Fibroblast of lung (primary cell): Measurements from ENCODE around the gene PCDHA11. TPM values are rescaled to one million over a fixed set of nuclear protein-coding genes. Genes with fewer than 3 reads are reported as not detected.
"Not testable (repeated sequence)": the region's sequence is repeated elsewhere in the genome, so short reads cannot be mapped to it uniquely, and the experiment has no call there.

Experiments used
- DNase-seq, 2 donors: peaks; one replicate each; pipeline versions ENCODE4 v3.0.0 to v3.0.0-alpha.2; 2010; ENCODE audit warnings: low read depth in 2 of 2
- H2AFZ ChIP-seq: 2 replicates; pipeline ENCODE4 v1.5.1; 2012; ENCODE audit warnings: low read length, control low read depth, inconsistent platforms
- H3K27ac ChIP-seq: 2 replicates; pipeline ENCODE4 v1.5.1; 2011; ENCODE audit warnings: low read length, control low read depth; ENCODE audit not compliant: insufficient read depth
- H3K27me3 ChIP-seq: 2 replicates; pipeline ENCODE4 v1.5.1; 2011; ENCODE audit warnings: mild to moderate bottlenecking, low read length; ENCODE audit not compliant: control insufficient read depth, insufficient read depth
- H3K36me3 ChIP-seq: 2 replicates; pipeline ENCODE4 v1.5.1; 2011; ENCODE audit warnings: low read length; ENCODE audit not compliant: control insufficient read depth, insufficient read depth
- H3K4me1 ChIP-seq: 2 replicates; pipeline ENCODE4 v1.5.1; 2011; ENCODE audit warnings: low read length; ENCODE audit not compliant: control insufficient read depth, insufficient read depth; ENCODE audit errors: extremely low read depth
- H3K4me2 ChIP-seq: 2 replicates; pipeline ENCODE4 v1.5.1; 2011; ENCODE audit warnings: low read length, control low read depth; ENCODE audit not compliant: insufficient read depth; ENCODE audit errors: extremely low read depth
- H3K4me3 ChIP-seq, 4 experiments: fragments of 200-600 bp in 1 of 4; sonication (generic) in 1 of 4; replicated peaks in 1 of 4; 2 replicates each; pipeline ENCODE4 v1.5.1; 2011 to 2016; ENCODE audit warnings: low read length in 4 of 4, low read depth in 3 of 4, mild to moderate bottlenecking in 3 of 4, control low read depth in 2 of 4, inconsistent platforms in 1 of 4, mixed read lengths in 1 of 4; ENCODE audit not compliant: insufficient read depth in 1 of 4; ENCODE audit errors: control extremely low read depth in 1 of 4
- H3K79me2 ChIP-seq: 2 replicates; pipeline ENCODE4 v1.5.1; 2012; ENCODE audit warnings: mild to moderate bottlenecking, low read length, inconsistent platforms; ENCODE audit not compliant: control insufficient read depth, insufficient read depth
- H3K9ac ChIP-seq: 2 replicates; pipeline ENCODE4 v1.5.1; 2011; ENCODE audit warnings: mild to moderate bottlenecking, low read length, control low read depth; ENCODE audit not compliant: insufficient read depth
- H3K9me3 ChIP-seq: 2 replicates; pipeline ENCODE4 v1.5.1; 2012; ENCODE audit warnings: low read depth, low read length; ENCODE audit not compliant: control insufficient read depth, insufficient read depth
- H4K20me1 ChIP-seq: 2 replicates; pipeline ENCODE4 v1.5.1; 2011; ENCODE audit warnings: low read length; ENCODE audit not compliant: control insufficient read depth, insufficient read depth; ENCODE audit errors: extremely low read depth
- EZH2 ChIP-seq: IDR thresholded peaks from 2 replicates; pipeline ENCODE4 v1.5.1; 2012; ENCODE audit warnings: low read length, control low read depth, mild to moderate bottlenecking; ENCODE audit errors: missing control alignments
- polyA plus RNA-seq, 2 donors: library from polyadenylated mRNA; depleted of rRNA in 1 of 2; stranded (reverse) in 1 of 2; unstranded in 1 of 2; fragments of >200 nt; gene quantifications; 2 replicates each; pipeline ENCODE4 v1.2.1, GENCODE V29; 2011 to 2012; ENCODE audit warnings: missing spikeins in 1 of 2
- total RNA-seq: library from RNA; depleted of rRNA; stranded (reverse); fragments of >200 nt; gene quantifications from 2 replicates; pipeline ENCODE4 v1.2.1, GENCODE V29; 2014
- TF ChIP-seq, protein P1 (sequence below), 2 donors: IDR thresholded peaks in 1 of 2; conservative IDR thresholded peaks in 1 of 2; 1 replicate in 1 of 2; 2 replicates in 1 of 2; pipeline ENCODE4 v1.5.1; 2011 to 2012; ENCODE audit warnings: low read length in 2 of 2, control low read depth in 1 of 2, inconsistent platforms in 1 of 2, low read depth in 1 of 2, mild to moderate bottlenecking in 1 of 2

Gene PCDHA11
- total and polyA plus RNA-seq, 2 donors (not counting 1 experiment from before 2014, with no cell fraction given) = 0.15 to 0.66 TPM

DNA sequence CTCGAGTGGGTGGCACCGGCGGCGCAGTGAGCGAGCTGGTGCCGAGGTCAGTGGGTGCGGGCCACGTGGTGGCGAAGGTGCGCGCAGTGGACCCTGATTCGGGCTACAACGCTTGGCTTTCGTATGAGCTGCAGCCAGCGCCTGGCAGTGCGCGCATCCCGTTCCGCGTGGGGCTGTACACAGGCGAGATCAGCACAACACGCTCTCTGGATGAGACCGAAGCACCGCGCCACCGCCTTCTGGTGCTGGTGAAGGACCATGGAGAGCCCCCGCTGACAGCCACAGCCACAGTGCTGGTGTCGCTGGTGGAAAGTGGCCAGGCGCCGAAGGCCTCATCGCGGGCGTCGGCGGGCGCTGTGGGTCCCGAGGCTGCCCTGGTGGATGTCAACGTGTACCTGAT is 45.3 kb upstream of the PCDHA11 start:
- DNase-seq = no peak
- Histone ChIP-seq H2AFZ (no peak overlapping the region), H3K9me3 (no peaks in the 10 kb centered on the region), H3K4me2 (no peak overlapping the region), H3K27me3 (no peaks in the 10 kb centered on the region), H4K20me1 (no peaks in the 10 kb centered on the region), H3K4me3 (no peak overlapping the region), H3K79me2 (no peaks in the 10 kb centered on the region), H3K9ac (no peak overlapping the region), H3K4me1 (no peaks in the 10 kb centered on the region), H3K36me3 (no peaks in the 10 kb centered on the region), H3K27ac (no peak overlapping the region)
- TF ChIP-seq, protein P1, sequence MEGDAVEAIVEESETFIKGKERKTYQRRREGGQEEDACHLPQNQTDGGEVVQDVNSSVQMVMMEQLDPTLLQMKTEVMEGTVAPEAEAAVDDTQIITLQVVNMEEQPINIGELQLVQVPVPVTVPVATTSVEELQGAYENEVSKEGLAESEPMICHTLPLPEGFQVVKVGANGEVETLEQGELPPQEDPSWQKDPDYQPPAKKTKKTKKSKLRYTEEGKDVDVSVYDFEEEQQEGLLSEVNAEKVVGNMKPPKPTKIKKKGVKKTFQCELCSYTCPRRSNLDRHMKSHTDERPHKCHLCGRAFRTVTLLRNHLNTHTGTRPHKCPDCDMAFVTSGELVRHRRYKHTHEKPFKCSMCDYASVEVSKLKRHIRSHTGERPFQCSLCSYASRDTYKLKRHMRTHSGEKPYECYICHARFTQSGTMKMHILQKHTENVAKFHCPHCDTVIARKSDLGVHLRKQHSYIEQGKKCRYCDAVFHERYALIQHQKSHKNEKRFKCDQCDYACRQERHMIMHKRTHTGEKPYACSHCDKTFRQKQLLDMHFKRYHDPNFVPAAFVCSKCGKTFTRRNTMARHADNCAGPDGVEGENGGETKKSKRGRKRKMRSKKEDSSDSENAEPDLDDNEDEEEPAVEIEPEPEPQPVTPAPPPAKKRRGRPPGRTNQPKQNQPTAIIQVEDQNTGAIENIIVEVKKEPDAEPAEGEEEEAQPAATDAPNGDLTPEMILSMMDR (conservative IDR thresholded peaks at IDR 0.05 in 1 of 2, IDR thresholded peaks at IDR 0.05 in 1 of 2; ENCODE audit: low read depth in 1 of 2, low read length in 2 of 2) = no peak

DNA sequence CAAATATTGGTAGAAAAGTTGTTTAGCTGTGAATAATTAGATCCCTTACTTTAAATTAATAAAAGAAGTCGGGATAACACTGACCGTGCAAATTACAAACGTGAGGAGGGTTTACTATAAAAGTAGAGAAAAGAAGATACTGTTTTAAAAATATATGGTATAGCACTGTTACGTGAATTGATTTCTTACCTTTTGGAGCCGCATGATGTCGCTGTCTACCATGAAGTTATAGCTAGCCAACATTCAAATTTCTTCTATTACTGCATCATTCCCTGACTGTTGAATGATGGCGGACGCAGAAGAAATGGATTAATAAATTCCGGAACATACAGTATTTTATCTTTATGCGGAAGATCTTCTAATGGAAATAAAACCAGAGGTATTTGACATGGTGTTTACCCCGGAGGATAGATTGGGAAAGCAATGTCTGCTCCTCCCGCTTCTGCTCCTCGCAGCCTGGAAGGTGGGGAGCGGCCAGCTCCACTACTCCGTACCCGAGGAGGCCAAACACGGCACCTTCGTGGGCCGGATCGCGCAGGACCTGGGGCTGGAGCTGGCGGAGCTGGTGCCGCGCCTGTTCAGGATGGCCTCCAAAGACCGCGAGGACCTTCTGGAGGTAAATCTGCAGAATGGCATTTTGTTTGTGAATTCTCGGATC is 40.9 kb upstream of the PCDHA11 start, which contains the start of gene PCDHA6:
Gene PCDHA6 (plus strand): TSS at position 257 of the 658 bp plus-strand sequence. CDS start 132 bp downstream, at position 389.
- no peak for TF ChIP-seq EZH2
- TF ChIP-seq, protein P1 (conservative IDR thresholded peaks at IDR 0.05 in 1 of 2, IDR thresholded peaks at IDR 0.05 in 1 of 2; ENCODE audit: low read depth in 1 of 2, low read length in 2 of 2) = no peak

DNA sequence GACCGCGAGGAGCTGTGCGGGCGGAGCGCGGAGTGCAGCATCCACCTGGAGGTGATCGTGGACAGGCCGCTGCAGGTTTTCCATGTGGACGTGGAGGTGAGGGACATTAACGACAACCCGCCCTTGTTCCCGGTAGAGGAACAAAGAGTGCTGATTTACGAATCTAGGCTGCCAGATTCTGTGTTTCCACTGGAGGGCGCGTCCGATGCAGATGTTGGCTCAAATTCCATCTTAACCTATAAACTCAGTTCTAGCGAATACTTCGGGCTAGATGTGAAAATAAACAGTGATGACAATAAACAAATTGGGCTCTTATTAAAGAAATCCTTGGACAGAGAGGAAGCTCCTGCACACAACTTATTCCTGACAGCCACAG is 40.4 kb upstream of the PCDHA11 start:
- no peak for TF ChIP-seq EZH2
- TF ChIP-seq, protein P1 (conservative IDR thresholded peaks at IDR 0.05 in 1 of 2, IDR thresholded peaks at IDR 0.05 in 1 of 2; ENCODE audit: low read depth in 1 of 2, low read length in 2 of 2) = no peak
- no peak for DNase-seq
- Histone ChIP-seq H4K20me1 (no peaks in the 10 kb centered on the region), H3K79me2 (no peaks in the 10 kb centered on the region), H3K4me2 (no peak overlapping the region), H2AFZ (no peak overlapping the region), H3K9me3 (no peaks in the 10 kb centered on the region), H3K27ac (no peak overlapping the region), H3K4me1 (no peaks in the 10 kb centered on the region), H3K4me3 (peak overlapping the region in 1 of 4 experiments; percentile 38), H3K9ac (no peak overlapping the region), H3K27me3 (no peaks in the 10 kb centered on the region), H3K36me3 (no peaks in the 10 kb centered on the region)

More for the DNA sequence above, 40.9 kb upstream of the PCDHA11 start, which contains the start of gene PCDHA6:
- H4K20me1 ChIP-seq = no peaks in the 10 kb centered on the region
- peak within 1 kb of the TSS in 1 of 4 experiments; percentile 38 for H3K4me3 ChIP-seq
- no peak within 1 kb of the TSS for H3K9ac ChIP-seq
- H3K4me2 ChIP-seq = no peak within 1 kb of the TSS
- H2AFZ ChIP-seq = no peak within 1 kb of the TSS
- no peaks in the 10 kb centered on the region for H3K79me2 ChIP-seq
- H3K4me1 ChIP-seq = no peaks in the 10 kb centered on the region
- DNase-seq = no peak
- no peaks in the 10 kb centered on the region for H3K27me3 ChIP-seq
- no peaks in the 10 kb centered on the region for H3K9me3 ChIP-seq
- no peak within 1 kb of the TSS for H3K27ac ChIP-seq
- H3K36me3 ChIP-seq = no peaks in the 10 kb centered on the region

DNA sequence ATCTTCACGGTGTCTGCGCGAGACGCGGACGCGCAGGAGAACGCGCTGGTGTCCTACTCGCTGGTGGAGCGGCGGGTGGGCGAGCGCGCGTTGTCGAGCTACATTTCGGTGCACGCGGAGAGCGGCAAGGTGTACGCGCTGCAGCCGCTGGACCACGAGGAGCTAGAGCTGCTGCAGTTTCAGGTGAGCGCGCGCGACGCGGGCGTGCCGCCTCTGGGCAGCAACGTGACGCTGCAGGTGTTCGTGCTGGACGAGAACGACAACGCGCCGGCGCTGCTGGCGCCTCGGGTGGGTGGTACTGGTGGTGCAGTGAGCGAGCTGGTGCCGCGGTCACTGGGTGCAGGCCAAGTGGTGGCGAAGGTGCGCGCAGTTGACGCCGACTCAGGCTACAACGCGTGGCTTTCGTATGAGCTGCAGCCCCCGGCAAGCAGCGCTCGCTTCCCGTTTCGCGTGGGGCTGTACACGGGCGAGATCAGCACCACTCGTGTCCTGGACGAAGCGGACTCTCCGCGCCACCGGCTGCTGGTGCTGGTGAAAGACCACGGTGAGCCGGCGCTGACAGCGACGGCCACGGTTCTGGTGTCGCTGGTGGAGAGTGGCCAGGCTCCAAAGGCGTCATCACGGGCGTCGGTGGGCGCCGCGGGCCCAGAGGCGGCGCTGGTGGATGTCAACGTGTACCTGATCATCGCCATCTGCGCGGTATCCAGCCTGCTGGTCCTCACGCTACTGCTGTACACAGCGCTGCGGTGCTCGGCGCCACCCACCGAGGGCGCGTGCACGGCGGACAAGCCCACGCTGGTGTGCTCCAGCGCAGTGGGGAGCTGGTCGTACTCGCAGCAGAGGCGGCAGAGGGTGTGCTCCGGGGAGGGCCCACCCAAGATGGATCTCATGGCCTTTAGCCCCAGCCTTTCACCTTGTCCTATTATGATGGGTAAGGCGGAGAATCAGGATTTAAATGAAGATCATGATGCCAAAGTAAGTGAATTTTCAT is 39.0 kb upstream of the PCDHA11 start:
- H3K79me2 ChIP-seq, H3K4me2 ChIP-seq, H4K20me1 ChIP-seq, DNase-seq, H2AFZ ChIP-seq, H3K9me3 ChIP-seq, H3K9ac ChIP-seq, H3K36me3 ChIP-seq, H3K27ac ChIP-seq, H3K4me3 ChIP-seq, H3K4me1 ChIP-seq, H3K27me3 ChIP-seq: not testable (repeated sequence)
